Fibroblast of mammary gland (primary cell): Measurements from ENCODE around the gene CDH13.

Source experiments
- DNase-seq: peaks from one replicate; pipeline ENCODE4 v3.0.0-alpha.2; 2010; ENCODE audit warnings: low read depth
- H3K4me3 ChIP-seq: 2 replicates; pipeline ENCODE4 v1.5.1; 2011; ENCODE audit warnings: low read depth, mild to moderate bottlenecking, low read length, moderate library complexity; ENCODE audit not compliant: control insufficient read depth
- CTCF ChIP-seq: conservative IDR thresholded peaks from 2 replicates; pipeline ENCODE4 v1.5.1; 2011; ENCODE audit warnings: low read depth, low read length, inconsistent platforms; ENCODE audit not compliant: control insufficient read depth, insufficient read depth

CDH13 gene

GRCh38 chr16:82728901-82729300 lies 102.1 kb downstream of the CDH13 start:
- TF ChIP-seq CTCF: no peak
- DNase-seq: no peak

GRCh38 chr16:82730901-82731300 lies 104.1 kb downstream of the CDH13 start:
- H3K4me3 ChIP-seq: no peak overlapping the region
- TF ChIP-seq CTCF: no peak
- peak; percentile 22 for DNase-seq

More at GRCh38 chr16:82728901-82729300, 102.1 kb downstream of the CDH13 start:
- no peak overlapping the region for H3K4me3 ChIP-seq

- no peak for DNase-seq
- H3K4me3 ChIP-seq: no peak overlapping the region
- TF ChIP-seq CTCF: no peak
These were observed 105.7 kb downstream of the CDH13 start for GRCh38 chr16:82732461-82732860.

- no peak for TF ChIP-seq CTCF
- H3K4me3 ChIP-seq: no peak overlapping the region
- DNase-seq: no peak
These were observed 108.4 kb downstream of the CDH13 start for GRCh38 chr16:82735186-82735585.

- DNase-seq: no peak
These were observed 108.9 kb downstream of the CDH13 start for GRCh38 chr16:82735673-82736091.

GRCh38 chr16:82736224-82736623 lies 109.5 kb downstream of the CDH13 start:
- DNase-seq: no peak
- no peak overlapping the region for H3K4me3 ChIP-seq
- TF ChIP-seq CTCF: no peak

More at GRCh38 chr16:82735673-82736091, 108.9 kb downstream of the CDH13 start:
- H3K4me3 ChIP-seq: no peak overlapping the region
- no peak for TF ChIP-seq CTCF

GRCh38 chr16:82738699-82739098 lies 111.9 kb downstream of the CDH13 start:
- peak; percentile 31 for TF ChIP-seq CTCF

More at GRCh38 chr16:82738699-82739098, 111.9 kb downstream of the CDH13 start:
- DNase-seq: no peak
- no peak overlapping the region for H3K4me3 ChIP-seq
